OCI-LY1 (cell line): ENCODE measurements around the gene RTP1.

Source experiments
- H2AFZ ChIP-seq: fragments of 200-600 bp; sonication (generic), shearing (Covaris generic); 2 replicates; pipeline ENCODE4 v1.6.0; 2014; ENCODE audit warnings: antibody characterized with exemption, mild to moderate bottlenecking, low read length
- H3F3A ChIP-seq: fragments of 200-600 bp; sonication (generic), shearing (Covaris generic); 2 replicates; pipeline ENCODE4 v1.6.0; 2014; ENCODE audit warnings: mild to moderate bottlenecking, antibody characterized with exemption, low read length, moderate library complexity; ENCODE audit not compliant: insufficient read depth
- H3K27ac ChIP-seq: fragments of 200-600 bp; sonication (generic); 2 replicates; pipeline ENCODE4 v1.5.1; 2014; ENCODE audit warnings: low read length, mixed run types, mild to moderate bottlenecking, low read depth; ENCODE audit not compliant: poor library complexity, severe bottlenecking
- H3K27me3 ChIP-seq: fragments of 200-600 bp; sonication (generic); 2 replicates; pipeline ENCODE4 v1.6.0; 2014; ENCODE audit warnings: antibody characterized with exemption, mild to moderate bottlenecking, low read length, moderate library complexity; ENCODE audit not compliant: insufficient read depth
- H3K36me3 ChIP-seq: fragments of 200-600 bp; sonication (generic); 2 replicates; pipeline ENCODE4 v1.6.1; 2014; ENCODE audit warnings: mild to moderate bottlenecking, antibody characterized with exemption, low read length, moderate library complexity, mixed read lengths; ENCODE audit not compliant: insufficient read depth
- H3K4me1 ChIP-seq: fragments of 200-600 bp; sonication (generic); 2 replicates; pipeline ENCODE4 v1.5.1; 2014; ENCODE audit warnings: mild to moderate bottlenecking, low read length, moderate library complexity; ENCODE audit not compliant: insufficient read depth, severe bottlenecking
- H3K4me2 ChIP-seq: fragments of 200-600 bp; sonication (generic), shearing (Covaris generic); 2 replicates; pipeline ENCODE4 v1.6.1; 2014; ENCODE audit warnings: low read length
- H3K4me3 ChIP-seq: fragments of 200-600 bp; sonication (generic); 2 replicates; pipeline ENCODE4 v1.5.1; 2014; ENCODE audit warnings: low read length, low read depth, mild to moderate bottlenecking, mixed read lengths; ENCODE audit not compliant: poor library complexity, severe bottlenecking
- H3K79me2 ChIP-seq: fragments of 200-600 bp; shearing (Covaris generic); 2 replicates; pipeline ENCODE4 v1.6.1; 2016; ENCODE audit warnings: mixed run types, low read length, mixed read lengths; ENCODE audit not compliant: insufficient read depth
- H3K9ac ChIP-seq: fragments of 200-600 bp; sonication (generic), shearing (Covaris generic); 2 replicates; pipeline ENCODE4 v1.6.1; 2014; ENCODE audit warnings: mild to moderate bottlenecking, low read length, mixed read lengths
- H3K9me2 ChIP-seq: fragments of 200-600 bp; sonication (generic), shearing (Covaris generic); 2 replicates; pipeline ENCODE4 v1.6.1; 2014; ENCODE audit warnings: low read depth, mild to moderate bottlenecking, low read length, mixed read lengths
- H3K9me3 ChIP-seq: fragments of 200-600 bp; shearing (Covaris generic); 2 replicates; pipeline ENCODE4 v1.6.1; 2014; ENCODE audit warnings: low read length, mixed read lengths
- H4K20me1 ChIP-seq: fragments of 200-600 bp; sonication (generic), shearing (Covaris generic); 2 replicates; pipeline ENCODE4 v1.6.0; 2016; ENCODE audit warnings: mild to moderate bottlenecking, low read length; ENCODE audit not compliant: insufficient read depth
- EZH2 ChIP-seq: fragments of 200-600 bp; sonication (generic), shearing (Covaris generic); IDR thresholded peaks from 2 replicates; pipeline ENCODE4 v1.8.0; 2017; ENCODE audit warnings: borderline replicate concordance, mixed run types, mild to moderate bottlenecking, antibody characterized with exemption, low read length, moderate library complexity, mixed read lengths
- TF ChIP-seq, protein P1 (sequence below): fragments of 200-600 bp; sonication (generic), shearing (Covaris generic); IDR thresholded peaks from 2 replicates; pipeline ENCODE4 v1.5.1; 2017; ENCODE audit warnings: mild to moderate bottlenecking, antibody characterized with exemption, low read length, moderate library complexity, mixed read lengths

Gene RTP1

DNA sequence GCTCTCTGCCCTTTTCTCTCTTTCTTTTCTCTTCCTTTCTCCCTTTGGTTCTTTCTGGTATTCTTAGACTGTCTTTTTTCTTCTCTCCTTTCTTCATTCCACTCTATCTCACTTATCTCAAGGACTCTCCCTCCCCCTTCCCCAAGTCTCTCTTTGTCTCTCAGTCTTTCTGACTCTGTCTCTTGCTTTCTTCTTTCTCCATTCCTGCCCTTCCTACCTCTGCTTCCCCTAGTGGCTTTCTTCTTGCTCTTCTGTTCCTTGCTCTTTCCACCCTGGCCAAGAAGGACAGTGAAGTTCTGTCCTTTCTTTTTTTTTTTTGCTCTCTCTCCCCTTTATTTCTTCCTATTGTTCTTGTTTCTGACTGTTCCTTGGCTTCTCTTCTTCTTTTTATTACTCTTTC is 35.7 kb upstream of the RTP1 start:
- Histone ChIP-seq H2AFZ (no peak overlapping the region), H3K4me3 (no peak overlapping the region), H3K27ac (no peak overlapping the region), H3K4me1 (no peaks in the 10 kb centered on the region), H3K27me3 (peaks cover 8% of the 10 kb centered on the region; the same call in 1 of the 2 replicates), H3K9ac (no peak overlapping the region), H3K9me2 (no peaks in the 10 kb centered on the region), H3K36me3 (no peaks in the 10 kb centered on the region), H3K9me3 (no peaks in the 10 kb centered on the region), H3K4me2 (no peak overlapping the region), H3K79me2 (no peaks in the 10 kb centered on the region), H3F3A (no peaks in the 10 kb centered on the region), H4K20me1 (no peaks in the 10 kb centered on the region)
- TF ChIP-seq, protein P1, sequence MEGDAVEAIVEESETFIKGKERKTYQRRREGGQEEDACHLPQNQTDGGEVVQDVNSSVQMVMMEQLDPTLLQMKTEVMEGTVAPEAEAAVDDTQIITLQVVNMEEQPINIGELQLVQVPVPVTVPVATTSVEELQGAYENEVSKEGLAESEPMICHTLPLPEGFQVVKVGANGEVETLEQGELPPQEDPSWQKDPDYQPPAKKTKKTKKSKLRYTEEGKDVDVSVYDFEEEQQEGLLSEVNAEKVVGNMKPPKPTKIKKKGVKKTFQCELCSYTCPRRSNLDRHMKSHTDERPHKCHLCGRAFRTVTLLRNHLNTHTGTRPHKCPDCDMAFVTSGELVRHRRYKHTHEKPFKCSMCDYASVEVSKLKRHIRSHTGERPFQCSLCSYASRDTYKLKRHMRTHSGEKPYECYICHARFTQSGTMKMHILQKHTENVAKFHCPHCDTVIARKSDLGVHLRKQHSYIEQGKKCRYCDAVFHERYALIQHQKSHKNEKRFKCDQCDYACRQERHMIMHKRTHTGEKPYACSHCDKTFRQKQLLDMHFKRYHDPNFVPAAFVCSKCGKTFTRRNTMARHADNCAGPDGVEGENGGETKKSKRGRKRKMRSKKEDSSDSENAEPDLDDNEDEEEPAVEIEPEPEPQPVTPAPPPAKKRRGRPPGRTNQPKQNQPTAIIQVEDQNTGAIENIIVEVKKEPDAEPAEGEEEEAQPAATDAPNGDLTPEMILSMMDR: no peak
- TF ChIP-seq EZH2: no peak

DNA sequence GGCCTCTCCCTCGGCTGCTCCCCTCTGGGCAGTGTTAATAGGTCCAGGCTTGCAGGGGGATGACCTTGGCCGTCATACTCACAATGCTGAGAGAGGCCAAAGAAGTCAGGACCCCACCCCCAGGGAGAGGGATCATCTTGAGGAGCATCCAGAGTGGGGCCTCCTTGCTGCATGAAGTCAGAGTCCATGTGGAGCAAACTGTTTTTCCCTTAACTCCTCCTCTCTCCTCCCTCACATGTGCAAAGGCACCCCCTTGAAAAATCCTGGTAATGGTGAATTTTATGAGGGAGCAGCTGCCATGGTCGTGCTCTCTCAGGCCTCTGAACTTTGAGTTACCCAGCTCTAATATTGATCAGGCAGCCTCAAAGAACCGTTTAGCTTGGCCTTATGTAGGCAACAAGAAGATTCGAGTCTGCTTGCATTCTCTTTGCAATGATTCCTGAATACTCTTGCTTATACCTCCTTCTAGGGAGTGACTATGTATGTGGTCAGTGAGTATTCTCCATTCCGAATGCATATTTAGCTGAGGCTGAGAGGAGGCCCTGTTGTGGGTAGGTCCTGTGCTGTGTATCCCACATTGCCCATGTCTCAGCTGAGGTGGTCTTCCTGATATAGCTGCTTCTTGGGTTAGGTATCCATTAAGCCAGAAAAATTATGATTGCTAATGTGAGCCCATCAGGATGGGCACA is 34.9 kb upstream of the RTP1 start:
- H3K4me3 ChIP-seq: no peak overlapping the region
- H3K4me1 ChIP-seq: no peaks in the 10 kb centered on the region
- H3K4me2 ChIP-seq: no peak overlapping the region
- H3K27ac ChIP-seq: no peak overlapping the region
- H3K9me3 ChIP-seq: no peaks in the 10 kb centered on the region
- no peaks in the 10 kb centered on the region for H3K9me2 ChIP-seq
- no peaks in the 10 kb centered on the region for H3K36me3 ChIP-seq
- H3K9ac ChIP-seq: no peak overlapping the region
- H3K79me2 ChIP-seq: no peaks in the 10 kb centered on the region
- H4K20me1 ChIP-seq: no peaks in the 10 kb centered on the region
- peaks cover 14% of the 10 kb centered on the region; the same call in 1 of the 2 replicates for H3K27me3 ChIP-seq
- no peak overlapping the region for H2AFZ ChIP-seq
- no peaks in the 10 kb centered on the region for H3F3A ChIP-seq
- TF ChIP-seq, protein P1: no peak
- no peak for TF ChIP-seq EZH2

DNA sequence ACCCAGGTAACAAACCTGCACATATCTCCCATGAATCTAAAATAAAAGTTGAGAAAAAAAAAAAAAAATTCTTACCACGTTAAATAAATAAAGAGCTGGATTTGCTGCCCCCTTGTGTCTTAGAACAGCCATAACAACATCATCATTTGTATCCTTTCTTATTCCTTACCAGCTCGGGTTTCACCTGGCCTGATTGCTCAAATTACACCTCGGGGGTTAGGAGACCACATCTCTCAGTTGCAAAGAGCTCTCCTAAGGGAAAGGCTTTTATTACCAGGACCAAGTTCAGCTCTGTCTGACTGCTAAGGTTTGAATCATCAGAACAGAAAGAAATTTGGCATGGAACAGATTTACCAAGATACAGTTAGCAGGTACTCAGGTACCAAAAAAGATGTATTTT is 32.1 kb upstream of the RTP1 start:
- Histone ChIP-seq H2AFZ (no peak overlapping the region), H3K27me3 (peaks cover 7% of the 10 kb centered on the region; the same call in 1 of the 2 replicates), H4K20me1 (no peaks in the 10 kb centered on the region), H3K9me2 (no peaks in the 10 kb centered on the region), H3F3A (no peaks in the 10 kb centered on the region), H3K27ac (no peak overlapping the region), H3K4me1 (no peaks in the 10 kb centered on the region), H3K9ac (no peak overlapping the region), H3K4me2 (no peak overlapping the region), H3K4me3 (no peak overlapping the region), H3K36me3 (no peaks in the 10 kb centered on the region), H3K9me3 (no peaks in the 10 kb centered on the region), H3K79me2 (no peaks in the 10 kb centered on the region)
- TF ChIP-seq, protein P1: peak; percentile 88
- TF ChIP-seq EZH2: no peak
